ENCODE data around the gene SND1. TPM values are rescaled to one million over a fixed set of nuclear protein-coding genes. Genes with fewer than 3 reads are reported as not detected.

The SND1 gene
- polyA plus RNA-seq, 3 donors: 46.5 to 97.3 (median 79.8) TPM

DNA sequence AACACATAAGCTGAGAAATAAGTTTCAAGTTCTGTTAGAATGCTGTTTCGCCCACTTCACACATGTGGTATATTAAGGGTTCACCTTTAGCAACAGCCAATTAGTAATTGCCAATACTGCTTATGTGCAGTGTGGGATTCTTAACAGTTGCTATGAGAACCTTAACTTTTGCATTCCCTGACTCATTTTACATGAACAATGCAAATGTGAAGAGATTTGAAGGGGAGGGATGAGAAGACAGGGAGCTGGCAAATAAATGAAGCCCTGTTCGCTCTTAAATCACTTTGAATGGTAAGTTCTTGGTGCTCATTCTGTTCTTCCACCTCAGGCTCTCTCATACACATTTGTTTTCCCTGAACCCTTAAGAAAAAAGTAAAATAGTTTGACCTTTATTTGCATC, 296.9 kb downstream of the SND1 start:
- no peak overlapping the region for H3K27ac Mint-ChIP-seq
- peaks cover 0 to 2% (median 0%) of the 10 kb centered on the region in 3 donors for H3K27me3 Mint-ChIP-seq (ENCODE audit: low read depth in 3 of 3)
- no peak for DNase-seq
- H3K4me2 ChIP-seq (replicated peaks; ENCODE audit: extremely low read depth, low read length, poor library complexity, severe bottlenecking): no peak overlapping the region
- WGBS (ENCODE audit: insufficient coverage): no CpG with 5 or more reads among the region's 2 CpGs
- peaks cover 19% of the 10 kb centered on the region for H4K20me1 ChIP-seq (ENCODE audit: insufficient read depth, low read length)
- TF ChIP-seq, protein P1, sequence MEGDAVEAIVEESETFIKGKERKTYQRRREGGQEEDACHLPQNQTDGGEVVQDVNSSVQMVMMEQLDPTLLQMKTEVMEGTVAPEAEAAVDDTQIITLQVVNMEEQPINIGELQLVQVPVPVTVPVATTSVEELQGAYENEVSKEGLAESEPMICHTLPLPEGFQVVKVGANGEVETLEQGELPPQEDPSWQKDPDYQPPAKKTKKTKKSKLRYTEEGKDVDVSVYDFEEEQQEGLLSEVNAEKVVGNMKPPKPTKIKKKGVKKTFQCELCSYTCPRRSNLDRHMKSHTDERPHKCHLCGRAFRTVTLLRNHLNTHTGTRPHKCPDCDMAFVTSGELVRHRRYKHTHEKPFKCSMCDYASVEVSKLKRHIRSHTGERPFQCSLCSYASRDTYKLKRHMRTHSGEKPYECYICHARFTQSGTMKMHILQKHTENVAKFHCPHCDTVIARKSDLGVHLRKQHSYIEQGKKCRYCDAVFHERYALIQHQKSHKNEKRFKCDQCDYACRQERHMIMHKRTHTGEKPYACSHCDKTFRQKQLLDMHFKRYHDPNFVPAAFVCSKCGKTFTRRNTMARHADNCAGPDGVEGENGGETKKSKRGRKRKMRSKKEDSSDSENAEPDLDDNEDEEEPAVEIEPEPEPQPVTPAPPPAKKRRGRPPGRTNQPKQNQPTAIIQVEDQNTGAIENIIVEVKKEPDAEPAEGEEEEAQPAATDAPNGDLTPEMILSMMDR (IDR thresholded peaks at IDR 0.05): no peak
- no peak overlapping the region for H3K4me3 ChIP-seq (replicated peaks in 1 of 3; ENCODE audit: low read depth in 2 of 3, low read length in 3 of 3)
- H3K4me1 Mint-ChIP-seq: peaks cover 30% of the 10 kb centered on the region
- intact Hi-C loops (cut with micrococcal nuclease): no loop called here
- H3K4me1 ChIP-seq (ENCODE audit: control insufficient read depth in 1 of 2, insufficient read depth in 2 of 2, low read length in 2 of 2): peaks cover 37 to 41% of the 10 kb centered on the region in 2 donors
- peaks cover 24 to 27% of the 10 kb centered on the region in 2 donors for H3K36me3 Mint-ChIP-seq
- H2AFZ ChIP-seq (ENCODE audit: insufficient read depth, low read depth, low read length, poor library complexity, severe bottlenecking): no peak overlapping the region
- H3K79me2 ChIP-seq (ENCODE audit: insufficient read depth, low read length): no peaks in the 10 kb centered on the region
- no peaks in the 10 kb centered on the region for H3K9me3 Mint-ChIP-seq
- H3K4me3 Mint-ChIP-seq: no peak overlapping the region
- H3K9me3 ChIP-seq (replicated peaks in 1 of 2; ENCODE audit: control insufficient read depth in 1 of 2, insufficient read depth in 1 of 2, low read length in 2 of 2): no peaks in the 10 kb centered on the region
- H3K36me3 ChIP-seq (replicated peaks in 1 of 2; ENCODE audit: control insufficient read depth in 1 of 2, insufficient read depth in 2 of 2, low read length in 2 of 2): peaks cover 6 to 38% of the 10 kb centered on the region in 2 donors
- no peaks in the 10 kb centered on the region for H3K27me3 ChIP-seq (ENCODE audit: control insufficient read depth in 2 of 2, insufficient read depth in 2 of 2, low read length in 2 of 2)
- no peak overlapping the region for H3K27ac ChIP-seq (ENCODE audit: low read depth in 1 of 2, low read length in 2 of 2)
- H3K9ac ChIP-seq (ENCODE audit: insufficient read depth, low read length, poor library complexity, severe bottlenecking): no peak overlapping the region

DNA sequence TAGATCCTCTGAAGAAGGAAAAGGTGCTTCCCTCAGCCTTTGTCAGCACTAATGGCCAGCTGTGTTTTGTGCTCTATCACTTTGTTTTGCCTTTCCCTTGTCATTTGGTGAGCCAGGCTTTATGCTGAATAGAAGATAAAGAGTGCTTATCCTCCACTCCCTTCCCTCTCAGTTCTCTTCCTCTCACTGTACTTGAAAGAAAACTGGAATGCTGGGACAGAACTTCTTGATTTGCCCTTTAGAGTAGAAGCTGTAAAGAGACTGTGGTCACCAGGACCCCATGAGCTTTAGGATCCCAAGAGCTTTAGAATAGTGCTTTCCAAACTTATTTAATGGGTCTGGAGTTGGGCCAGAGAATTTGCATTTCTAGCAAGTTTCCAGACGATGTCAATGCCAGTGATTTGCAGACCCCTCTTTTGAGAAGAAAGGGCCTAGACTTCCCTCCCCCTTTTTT, 297.8 kb downstream of the SND1 start:
- H3K27ac ChIP-seq (ENCODE audit: low read depth in 1 of 2, low read length in 2 of 2): peak overlapping the region in 1 of 2 donors; percentile 46
- no peak overlapping the region for H3K4me3 Mint-ChIP-seq
- H3K27me3 Mint-ChIP-seq (ENCODE audit: low read depth in 3 of 3): peaks cover 0 to 2% (median 0%) of the 10 kb centered on the region in 3 donors
- 80% methylated on average over 1 of the region's 1 CpG for WGBS (ENCODE audit: insufficient coverage)
- H3K4me3 ChIP-seq (replicated peaks in 1 of 3; ENCODE audit: low read depth in 2 of 3, low read length in 3 of 3): no peak overlapping the region
- TF ChIP-seq, protein P1 (IDR thresholded peaks at IDR 0.05): no peak
- H3K9me3 ChIP-seq (replicated peaks in 1 of 2; ENCODE audit: control insufficient read depth in 1 of 2, insufficient read depth in 1 of 2, low read length in 2 of 2): no peaks in the 10 kb centered on the region
- no peaks in the 10 kb centered on the region for H3K9me3 Mint-ChIP-seq
- H3K9ac ChIP-seq (ENCODE audit: insufficient read depth, low read length, poor library complexity, severe bottlenecking): no peak overlapping the region
- peaks cover 24% of the 10 kb centered on the region for H4K20me1 ChIP-seq (ENCODE audit: insufficient read depth, low read length)
- no peak overlapping the region for H2AFZ ChIP-seq (ENCODE audit: insufficient read depth, low read depth, low read length, poor library complexity, severe bottlenecking)
- peaks cover 18 to 22% of the 10 kb centered on the region in 2 donors for H3K36me3 Mint-ChIP-seq
- no peak overlapping the region for H3K4me2 ChIP-seq (replicated peaks; ENCODE audit: extremely low read depth, low read length, poor library complexity, severe bottlenecking)
- no peak for DNase-seq
- H3K27me3 ChIP-seq (ENCODE audit: control insufficient read depth in 2 of 2, insufficient read depth in 2 of 2, low read length in 2 of 2): no peaks in the 10 kb centered on the region
- H3K36me3 ChIP-seq (replicated peaks in 1 of 2; ENCODE audit: control insufficient read depth in 1 of 2, insufficient read depth in 2 of 2, low read length in 2 of 2): peaks cover 0 to 29% of the 10 kb centered on the region in 2 donors
- H3K4me1 Mint-ChIP-seq: peaks cover 30% of the 10 kb centered on the region
- peaks cover 6% of the 10 kb centered on the region for H3K79me2 ChIP-seq (ENCODE audit: insufficient read depth, low read length)
- intact Hi-C loops (cut with micrococcal nuclease): no loop called here
- H3K4me1 ChIP-seq (ENCODE audit: control insufficient read depth in 1 of 2, insufficient read depth in 2 of 2, low read length in 2 of 2): peaks cover 46 to 50% of the 10 kb centered on the region in 2 donors
- H3K27ac Mint-ChIP-seq: peak overlapping the region in 2 of 7 donors; percentile 73 to 80

All from CD14-positive monocyte (primary cell).